Erythroblast (primary cell): Measurements from ENCODE around the gene DOC2B.

Source experiments
- GATA1 ChIP-seq: IDR thresholded peaks from 2 replicates; pipeline ENCODE4 v1.6.1; 2011; ENCODE audit warnings: low read depth, mild to moderate bottlenecking, control low read depth, low read length, moderate library complexity
- POLR2A ChIP-seq: IDR thresholded peaks from 2 replicates; pipeline ENCODE4 v1.6.1; 2011; ENCODE audit warnings: mild to moderate bottlenecking, low read length

GRCh38 chr17:182050-182751 lies 751 bp upstream of the DOC2B start:
- TF ChIP-seq POLR2A = no peak
- no peak for TF ChIP-seq GATA1
